Effector memory CD4-positive, alpha-beta T cell (primary cell): ENCODE measurements around the gene SYNPO2L.

ENCODE experiments used
- DNase-seq, 3 donors: peaks; one replicate each; pipeline ENCODE4 v3.0.0-alpha.2; 2020
- H3K27ac ChIP-seq: 2 replicates; pipeline ENCODE4 v1.7.0; 2013; ENCODE audit warnings: mild to moderate bottlenecking, low read length, moderate library complexity; ENCODE audit not compliant: insufficient read depth, poor library complexity, severe bottlenecking
- H3K27me3 ChIP-seq: replicated peaks from 2 replicates; pipeline ENCODE4 v1.7.0; 2013; ENCODE audit warnings: mild to moderate bottlenecking, low read length; ENCODE audit not compliant: insufficient read depth, control insufficient read depth, poor library complexity, severe bottlenecking
- H3K36me3 ChIP-seq: 2 replicates; pipeline ENCODE4 v1.7.0; 2013; ENCODE audit warnings: mild to moderate bottlenecking, low read length, moderate library complexity; ENCODE audit not compliant: control insufficient read depth, insufficient read depth
- H3K4me1 ChIP-seq: 2 replicates; pipeline ENCODE4 v1.7.0; 2013; ENCODE audit warnings: low read length, mild to moderate bottlenecking; ENCODE audit not compliant: control insufficient read depth, insufficient read depth, poor library complexity, severe bottlenecking
- H3K4me3 ChIP-seq: 2 replicates; pipeline ENCODE4 v1.7.0; 2013; ENCODE audit warnings: low read length, low read depth, mild to moderate bottlenecking; ENCODE audit not compliant: insufficient read depth, poor library complexity, severe bottlenecking
- H3K9me3 ChIP-seq: 2 replicates; pipeline ENCODE4 v1.7.0; 2013; ENCODE audit warnings: mild to moderate bottlenecking, low read length, moderate library complexity; ENCODE audit not compliant: control insufficient read depth

Gene SYNPO2L

GRCh38 chr10:73649876-73650536, 5.8 kb downstream of the SYNPO2L start:
- Histone ChIP-seq H3K27me3 (no peaks in the 10 kb centered on the region), H3K4me1 (no peaks in the 10 kb centered on the region), H3K36me3 (no peaks in the 10 kb centered on the region), H3K27ac (no peak overlapping the region), H3K9me3 (no peaks in the 10 kb centered on the region), H3K4me3 (no peak overlapping the region)
- no peak for DNase-seq

DNA sequence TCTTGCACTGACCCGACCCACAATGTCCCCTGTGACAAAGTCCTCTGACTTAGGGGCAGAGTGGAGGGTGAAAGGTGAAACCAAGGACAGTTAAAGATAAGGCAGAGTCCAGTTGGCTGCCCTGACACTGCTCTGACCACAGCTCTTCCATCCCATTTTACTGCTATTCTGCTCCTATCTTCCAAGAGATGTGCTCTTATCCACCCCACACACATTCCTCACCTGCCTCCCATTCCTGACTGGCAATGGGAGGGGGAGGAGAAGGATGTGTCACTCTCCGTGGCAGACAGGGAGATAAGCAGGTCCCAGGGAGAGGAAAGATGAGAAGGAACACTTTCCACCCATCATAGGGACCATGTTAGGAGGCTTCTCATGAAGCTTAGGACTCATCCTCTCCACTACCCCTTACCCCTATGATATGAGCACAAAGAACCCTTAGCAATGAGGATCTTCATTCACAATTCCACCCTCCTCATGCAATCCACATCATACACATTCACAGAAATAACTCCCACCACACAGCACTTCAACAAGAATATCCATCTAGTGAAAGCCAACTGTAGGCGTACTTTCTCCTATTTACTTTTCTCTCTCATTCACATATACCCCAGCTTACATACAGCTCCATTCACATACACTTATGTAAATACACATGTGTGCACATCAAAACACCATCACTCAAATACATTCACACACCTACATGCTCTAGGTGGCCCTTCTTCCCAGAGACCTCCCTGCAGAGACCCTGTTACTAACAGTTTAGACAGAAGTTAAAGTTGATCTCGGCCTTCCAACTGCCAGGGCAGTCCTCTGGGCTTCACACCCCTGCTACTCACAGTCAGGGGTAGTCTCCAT, 6.6 kb downstream of the SYNPO2L start:
- Histone ChIP-seq H3K36me3 (no peaks in the 10 kb centered on the region), H3K4me3 (no peak overlapping the region), H3K4me1 (no peaks in the 10 kb centered on the region), H3K27me3 (no peaks in the 10 kb centered on the region), H3K27ac (no peak overlapping the region), H3K9me3 (no peaks in the 10 kb centered on the region)
- DNase-seq, result no peak

DNA sequence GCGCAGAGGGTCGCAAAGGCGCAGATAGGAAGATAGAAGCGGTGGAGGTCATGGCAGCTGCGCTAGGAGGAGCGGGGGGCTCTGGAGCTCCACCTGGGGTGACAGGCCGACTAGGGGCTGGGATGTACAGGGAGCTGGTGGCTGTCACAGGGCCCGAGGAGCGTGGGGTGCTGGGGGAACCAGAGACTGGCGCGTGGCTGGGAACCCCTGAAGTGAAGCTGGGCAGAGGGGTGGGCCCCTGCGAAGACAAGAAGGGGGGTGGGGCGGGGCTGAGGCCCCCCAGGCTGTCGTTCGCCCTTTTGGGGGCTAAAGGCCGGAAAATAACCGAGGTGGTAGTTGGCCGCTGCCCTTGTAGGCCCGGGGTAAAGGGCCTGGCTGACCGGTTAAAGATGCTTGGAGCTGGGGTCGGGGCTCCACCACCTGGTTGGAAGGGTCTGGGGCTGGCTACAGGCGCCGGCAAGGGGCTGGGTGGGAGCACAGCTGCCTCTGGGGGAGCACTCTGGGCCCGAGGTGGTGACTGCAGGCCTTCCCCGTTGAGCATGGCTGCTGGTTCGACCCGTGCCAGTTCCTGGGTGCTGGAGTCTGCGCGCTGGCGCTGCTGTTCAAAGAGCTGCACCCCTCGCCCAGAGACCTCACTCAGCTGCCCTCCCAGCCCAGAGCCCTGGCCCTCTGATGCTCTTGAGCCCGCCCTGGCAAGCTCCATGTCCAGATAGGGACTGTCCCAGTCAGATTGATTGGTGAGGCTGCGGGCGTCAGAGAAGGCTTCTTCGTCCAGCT, 7.8 kb downstream of the SYNPO2L start:
- Histone ChIP-seq H3K4me3 (peak overlapping the region; percentile 55), H3K36me3 (no peaks in the 10 kb centered on the region), H3K27ac (no peak overlapping the region), H3K9me3 (no peaks in the 10 kb centered on the region), H3K4me1 (no peaks in the 10 kb centered on the region), H3K27me3 (no peaks in the 10 kb centered on the region)
- no peak for DNase-seq

DNA sequence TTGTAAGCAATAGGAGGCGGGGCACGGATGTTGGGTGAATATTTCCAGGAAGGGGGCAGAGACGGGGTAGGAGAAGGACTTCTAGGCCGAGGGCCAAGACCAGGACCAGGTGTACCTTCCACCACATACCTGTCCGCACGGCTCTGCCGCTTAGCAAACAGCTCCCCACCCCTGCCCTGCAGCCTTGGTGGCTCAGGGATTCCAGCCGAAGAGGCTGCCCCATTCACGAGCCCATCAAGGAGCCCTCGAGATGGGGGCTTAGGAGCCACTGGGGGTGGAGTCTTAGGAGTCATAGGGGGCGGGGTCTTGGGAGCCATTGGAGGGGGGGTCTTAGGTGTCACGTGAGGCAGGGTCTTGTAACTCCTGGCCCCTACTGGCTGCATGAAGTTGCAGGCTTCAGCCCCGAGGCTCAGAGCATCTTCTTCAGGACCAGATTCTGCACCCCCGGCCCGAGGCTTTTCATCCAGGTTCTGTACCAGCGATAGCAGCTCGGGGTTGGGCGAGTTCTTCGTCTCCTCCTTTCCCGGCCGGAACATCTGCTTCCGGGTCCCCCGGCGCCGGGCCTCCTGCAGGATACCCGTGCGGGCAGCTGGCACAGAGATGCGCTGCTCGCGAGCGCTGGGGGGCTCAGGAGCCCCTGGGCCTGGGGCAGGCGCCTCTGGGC, 8.5 kb downstream of the SYNPO2L start:
- no peak for DNase-seq
- Histone ChIP-seq H3K9me3 (no peaks in the 10 kb centered on the region), H3K27ac (no peak overlapping the region), H3K4me1 (no peaks in the 10 kb centered on the region), H3K4me3 (peak overlapping the region; percentile 55), H3K36me3 (no peaks in the 10 kb centered on the region), H3K27me3 (no peaks in the 10 kb centered on the region)

GRCh38 chr10:73646598-73647041, 9.2 kb downstream of the SYNPO2L start:
- Histone ChIP-seq H3K27ac (no peak overlapping the region), H3K36me3 (no peaks in the 10 kb centered on the region), H3K4me3 (no peak overlapping the region), H3K9me3 (no peaks in the 10 kb centered on the region), H3K4me1 (no peaks in the 10 kb centered on the region), H3K27me3 (no peaks in the 10 kb centered on the region)
- no peak for DNase-seq

DNA sequence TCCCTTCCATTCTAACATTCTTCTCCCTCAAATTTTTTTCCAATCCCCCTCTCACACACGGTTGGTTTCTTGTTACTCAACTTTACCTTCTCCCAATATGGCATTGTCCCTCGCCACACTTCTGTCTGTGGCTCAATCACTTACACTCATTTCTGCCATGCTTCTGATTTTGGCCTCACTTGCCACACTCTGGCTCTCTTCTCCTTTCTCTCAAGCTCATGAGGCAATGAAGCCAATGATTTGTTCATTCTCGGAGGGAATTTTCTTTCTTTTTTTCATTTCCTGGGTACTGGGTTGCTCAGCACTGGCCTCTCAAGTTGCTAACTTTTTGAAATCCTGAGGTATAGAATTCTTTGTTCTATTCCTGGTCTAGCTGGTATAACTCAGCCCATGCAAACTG, 10.6 kb downstream of the SYNPO2L start:
- no peaks in the 10 kb centered on the region for H3K27me3 ChIP-seq
- no peak for DNase-seq
- H3K27ac ChIP-seq, result no peak overlapping the region
- H3K9me3 ChIP-seq, result no peaks in the 10 kb centered on the region
- no peak overlapping the region for H3K4me3 ChIP-seq
- no peaks in the 10 kb centered on the region for H3K36me3 ChIP-seq
- H3K4me1 ChIP-seq, result no peaks in the 10 kb centered on the region

DNA sequence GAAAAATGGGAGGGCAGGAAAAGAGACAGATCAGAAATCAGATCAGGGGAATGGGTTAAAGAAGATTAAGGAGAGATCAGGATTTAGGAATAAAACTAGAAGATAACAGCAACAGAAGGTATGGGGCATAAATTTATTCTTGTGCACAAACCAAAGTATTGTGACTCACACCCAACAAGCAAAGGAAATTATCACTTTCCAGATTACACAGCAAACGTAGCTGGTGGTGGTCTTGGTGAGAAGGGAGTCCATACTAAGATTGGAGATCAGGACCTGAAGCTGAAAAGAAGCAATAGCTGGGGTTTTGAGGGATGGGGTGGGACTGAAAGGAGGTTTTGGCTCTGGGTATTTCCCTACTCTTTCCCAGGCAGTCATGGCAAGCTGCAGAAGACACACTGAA, 11.1 kb downstream of the SYNPO2L start:
- no peaks in the 10 kb centered on the region for H3K27me3 ChIP-seq
- no peak overlapping the region for H3K4me3 ChIP-seq
- H3K27ac ChIP-seq, result no peak overlapping the region
- no peaks in the 10 kb centered on the region for H3K9me3 ChIP-seq
- H3K4me1 ChIP-seq, result no peaks in the 10 kb centered on the region
- H3K36me3 ChIP-seq, result no peaks in the 10 kb centered on the region
- no peak for DNase-seq

GRCh38 chr10:73644015-73644743, 11.7 kb downstream of the SYNPO2L start:
- Histone ChIP-seq H3K36me3 (no peaks in the 10 kb centered on the region), H3K4me3 (no peak overlapping the region), H3K27me3 (no peaks in the 10 kb centered on the region), H3K4me1 (no peaks in the 10 kb centered on the region), H3K27ac (no peak overlapping the region), H3K9me3 (no peaks in the 10 kb centered on the region)
- DNase-seq, result peak; percentile 12 to 36 (median 24)

DNA sequence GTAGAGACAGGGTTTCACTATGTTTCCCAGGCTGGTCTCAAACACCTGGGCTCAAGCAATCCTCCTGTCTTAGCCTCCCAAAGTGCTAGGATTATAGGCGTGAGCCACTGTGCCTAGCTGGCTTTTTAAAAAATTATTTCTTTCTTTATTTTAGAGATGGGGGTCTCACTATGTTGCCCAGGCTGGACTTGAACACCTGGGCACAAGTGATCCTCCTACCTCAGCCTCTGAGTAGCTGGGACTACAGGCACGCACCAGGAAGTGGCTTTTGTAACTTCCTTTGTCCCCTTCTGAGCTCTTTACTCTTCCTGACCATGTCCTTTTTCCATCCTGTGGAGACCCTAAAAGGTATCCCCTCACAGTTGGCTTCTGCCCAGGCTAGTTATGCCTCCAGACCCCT, 12.5 kb downstream of the SYNPO2L start:
- no peak overlapping the region for H3K27ac ChIP-seq
- H3K9me3 ChIP-seq, result no peaks in the 10 kb centered on the region
- no peaks in the 10 kb centered on the region for H3K27me3 ChIP-seq
- H3K4me3 ChIP-seq, result no peak overlapping the region
- H3K36me3 ChIP-seq, result no peaks in the 10 kb centered on the region
- no peaks in the 10 kb centered on the region for H3K4me1 ChIP-seq
- no peak for DNase-seq
